Kidney (tissue), 14 donors: ENCODE data around the gene CLEC4E. TPM values are rescaled to one million over a fixed set of nuclear protein-coding genes. Genes with fewer than 3 reads are reported as not detected.

Source experiments
- DNase-seq, 5 donors: peaks; one replicate each; pipeline ENCODE4 v3.0.0-alpha.2; 2013 to 2020
- FAIRE-seq: peaks from 2 replicates; lab custom pipeline; 2012; peaks lifted over from hg19 to GRCh38; lab: Jason Lieb, UNC
- H3K27ac ChIP-seq, 2 donors: one replicate each; pipeline ENCODE4 v1.7.0; 2013; ENCODE audit warnings: low read depth in 2 of 2, low read length in 2 of 2, inconsistent platforms in 1 of 2
- H3K27me3 ChIP-seq: one replicate; pipeline ENCODE4 v1.7.1; 2013; ENCODE audit warnings: low read length, inconsistent platforms; ENCODE audit not compliant: control insufficient read depth, insufficient read depth
- H3K36me3 ChIP-seq, 3 donors: one replicate each; pipeline versions ENCODE4 v1.7.0 to v1.7.1; 2013; ENCODE audit warnings: low read length in 3 of 3, control low read depth in 1 of 3, inconsistent platforms in 1 of 3; ENCODE audit not compliant: insufficient read depth in 3 of 3, control insufficient read depth in 2 of 3
- H3K4me1 ChIP-seq, 3 donors: one replicate each; pipeline versions ENCODE4 v1.7.0 to v1.7.1; 2013; ENCODE audit warnings: low read length in 3 of 3, inconsistent platforms in 1 of 3, low read depth in 1 of 3; ENCODE audit not compliant: control insufficient read depth in 2 of 3, insufficient read depth in 2 of 3
- H3K4me3 ChIP-seq, 3 donors: one replicate each; pipeline versions ENCODE4 v1.7.0 to v1.8.1; 2013; ENCODE audit warnings: low read length in 3 of 3, control low read depth in 1 of 3, inconsistent platforms in 1 of 3
- H3K9ac ChIP-seq, 3 donors: one replicate each; pipeline versions ENCODE4 v1.7.0 to v1.7.1; 2013; ENCODE audit warnings: low read length in 3 of 3, control low read depth in 1 of 3, inconsistent platforms in 1 of 3
- H3K9me3 ChIP-seq, 3 donors: one replicate each; pipeline versions ENCODE4 v1.7.0 to v1.7.1; 2013; ENCODE audit warnings: low read length in 3 of 3, control low read depth in 1 of 3, inconsistent platforms in 1 of 3; ENCODE audit not compliant: control insufficient read depth in 2 of 3, insufficient read depth in 1 of 3
- CTCF ChIP-seq: IDR thresholded peaks from 3 replicates; pipeline ENCODE4 v1.5.1; 2012; ENCODE audit warnings: mild to moderate bottlenecking, moderate library complexity, borderline replicate concordance; ENCODE audit not compliant: insufficient read depth; ENCODE audit errors: extremely low read depth
- intact Hi-C: fragments of 100-400 bp; cut with DNase I; formaldehyde crosslinking; loops from one replicate; pipeline ENCODE4 v1.11.1; 2022
- polyA plus RNA-seq: library from polyadenylated mRNA; stranded (reverse); fragments of 350-450 nt; fragmentation: Illumina TruSeq; extraction: RNeasy Lipid Tissue Mini Kit (QIAGEN cat#74804); gene quantifications from one replicate; pipeline ENCODE4 v1.2.3, GENCODE V29; 2014; ENCODE audit warnings: low read depth, low replicate concordance; ENCODE audit not compliant: insufficient read depth
- total RNA-seq: library from RNA; stranded (reverse); fragmentation: NEBNext Ultra II Directional; extraction: Animal tissue kit (Norgen Biotek cat#: 25700); gene quantifications from one replicate; pipeline ENCODE4 v1.2.1, GENCODE V29; 2021
- donor health status: control.
- donor health status: control.
- donor health status: control.
- donor health status: control.
- donor health status: control.
- donor health status: DM: yes; HTN: yes; CAD: no.
- donor health status: Normal renal cell carcinoma (clear cell type).

CLEC4E gene
- total and polyA plus RNA-seq, 2 donors from 2014 or later: 0.88 to 4.3 TPM

- no peaks in the 10 kb centered on the region for H3K36me3 ChIP-seq
- no peak for TF ChIP-seq CTCF
- intact Hi-C loops: no loop called here
- no peak overlapping the region for H3K9ac ChIP-seq
- H3K9me3 ChIP-seq: no peaks in the 10 kb centered on the region
- no peaks in the 10 kb centered on the region for H3K4me1 ChIP-seq
- H3K4me3 ChIP-seq: no peak overlapping the region
- no peaks in the 10 kb centered on the region for H3K27me3 ChIP-seq
- no peak overlapping the region for H3K27ac ChIP-seq
- FAIRE-seq (no peak), DNase-seq (peak in 1 of 5 donors; percentile 12)
Observed at GRCh38 chr12:8493084-8493483, 47.6 kb downstream of the CLEC4E start.

GRCh38 chr12:8491646-8492530, 48.8 kb downstream of the CLEC4E start:
- no peaks in the 10 kb centered on the region for H3K4me1 ChIP-seq
- H3K27ac ChIP-seq: no peak overlapping the region
- no peak overlapping the region for H3K4me3 ChIP-seq
- no peak overlapping the region for H3K9ac ChIP-seq
- H3K27me3 ChIP-seq: no peaks in the 10 kb centered on the region
- no peaks in the 10 kb centered on the region for H3K9me3 ChIP-seq
- intact Hi-C loops: no loop called here
- FAIRE-seq: no peak
- no peak for TF ChIP-seq CTCF
- no peak for DNase-seq
- H3K36me3 ChIP-seq: no peaks in the 10 kb centered on the region

Other genes with a start within 250 kb of the CLEC4E start
- gene CLEC6A, start 84.9 kb downstream of the CLEC4E start, total RNA-seq: not detected
- not detected for gene CLEC6A, start 84.9 kb downstream of the CLEC4E start, polyA plus RNA-seq
- gene CLEC4D, start 27.4 kb downstream of the CLEC4E start, total RNA-seq: 0.41 TPM
- not detected for gene CLEC4D, start 27.4 kb downstream of the CLEC4E start, polyA plus RNA-seq
- not detected for gene AICDA, start 72.0 kb upstream of the CLEC4E start, total RNA-seq
- gene AICDA, start 72.0 kb upstream of the CLEC4E start, polyA plus RNA-seq: not detected
- gene MFAP5, start 121.9 kb upstream of the CLEC4E start, total RNA-seq: 0.38 TPM
- gene MFAP5, start 121.9 kb upstream of the CLEC4E start, polyA plus RNA-seq: 0.52 TPM
- 45.5 TPM for gene RIMKLB, start 157.1 kb upstream of the CLEC4E start, total RNA-seq
- 38.0 TPM for gene RIMKLB, start 157.1 kb upstream of the CLEC4E start, polyA plus RNA-seq